Activated CD4-positive, CD25-positive, alpha-beta regulatory T cell (primary cell): ENCODE measurements around the gene SPNS1.
"Not testable (repeated sequence)": the region's sequence is repeated elsewhere in the genome, so short reads cannot be mapped to it uniquely, and the experiment has no call there.

ENCODE experiments used
- DNase-seq, 4 experiments: peaks; one replicate each; lab custom pipeline; 2025; lab: John Stamatoyannopoulos, UW

SPNS1 gene

GRCh38 chr16:28958216-28958615, 16.4 kb upstream of the SPNS1 start:
- no peak for DNase-seq

- DNase-seq = no peak
These were observed 15.7 kb upstream of the SPNS1 start for GRCh38 chr16:28958836-28959235.

- no peak for DNase-seq
These were observed 10.5 kb upstream of the SPNS1 start for GRCh38 chr16:28964072-28964471.

- no peak for DNase-seq
These were observed 10.1 kb upstream of the SPNS1 start for GRCh38 chr16:28964496-28964895.

GRCh38 chr16:28967156-28967555, 7.4 kb upstream of the SPNS1 start:
- no peak for DNase-seq

GRCh38 chr16:28969696-28970095, 4.9 kb upstream of the SPNS1 start:
- not testable (repeated sequence) for DNase-seq

GRCh38 chr16:28974007-28974436, 556 bp upstream of the SPNS1 start:
- DNase-seq = no peak

GRCh38 chr16:28975158-28975599, 601 bp downstream of the SPNS1 start:
- no peak for DNase-seq

GRCh38 chr16:28977703-28978662, 3.4 kb downstream of the SPNS1 start:
- DNase-seq = no peak

- DNase-seq = not testable (repeated sequence)
These were observed 5.8 kb downstream of the SPNS1 start for GRCh38 chr16:28980330-28980729.

GRCh38 chr16:28980929-28981328, 6.4 kb downstream of the SPNS1 start:
- no peak for DNase-seq

GRCh38 chr16:28981517-28981916, 6.9 kb downstream of the SPNS1 start:
- DNase-seq = no peak

GRCh38 chr16:28982418-28982817, 7.8 kb downstream of the SPNS1 start:
- no peak for DNase-seq

GRCh38 chr16:28982949-28983348, 8.4 kb downstream of the SPNS1 start:
- no peak for DNase-seq

GRCh38 chr16:28983644-28984043, 9.1 kb downstream of the SPNS1 start:
- DNase-seq = no peak

GRCh38 chr16:28984091-28984490, 9.5 kb downstream of the SPNS1 start:
- no peak for DNase-seq

GRCh38 chr16:28984619-28985135, 10.1 kb downstream of the SPNS1 start, which contains the start of gene LAT:
Gene LAT, plus strand, starts transcription at chr16:28985052. Its CDS starts 366 bp downstream, at chr16:28985418.
- DNase-seq = peak; percentile 37 to 79 (median 66)

- no peak for DNase-seq
These were observed 10.8 kb downstream of the SPNS1 start for GRCh38 chr16:28985211-28986041.

- DNase-seq = no peak
These were observed 11.5 kb downstream of the SPNS1 start for GRCh38 chr16:28986046-28986445.

GRCh38 chr16:28986492-28986891, 11.9 kb downstream of the SPNS1 start:
- DNase-seq = no peak

GRCh38 chr16:28987170-28987853, 12.7 kb downstream of the SPNS1 start:
- DNase-seq = no peak

GRCh38 chr16:28989363-28989762, 14.8 kb downstream of the SPNS1 start:
- DNase-seq = no peak
